Immature natural killer cell (primary cell): ENCODE data around the gene ERC1. TPM values are rescaled to one million over a fixed set of nuclear protein-coding genes. Genes with fewer than 3 reads are reported as not detected.
"Not testable (repeated sequence)": the region's sequence is repeated elsewhere in the genome, so short reads cannot be mapped to it uniquely, and the experiment has no call there.

Source experiments
- DNase-seq, 3 donors: peaks; one replicate each; pipeline ENCODE4 v3.0.0; 2022; ENCODE audit warnings: mixed read lengths in 1 of 3
- H3K27ac Mint-ChIP-seq, 6 donors: one replicate each; pipeline ENCODE4 v1.8.0; 2020; ENCODE audit warnings: mixed read lengths in 6 of 6, mild to moderate bottlenecking in 5 of 6, inconsistent platforms in 4 of 6, moderate library complexity in 3 of 6
- H3K27me3 Mint-ChIP-seq, 3 donors: one replicate each; pipeline ENCODE4 v1.8.0; 2020 to 2021; ENCODE audit warnings: low read depth in 3 of 3, mild to moderate bottlenecking in 3 of 3, mixed read lengths in 3 of 3, moderate library complexity in 3 of 3, inconsistent platforms in 1 of 3
- H3K36me3 Mint-ChIP-seq, 3 donors: one replicate each; pipeline ENCODE4 v1.8.0; 2020; ENCODE audit warnings: mixed read lengths in 3 of 3, inconsistent platforms in 2 of 3, mild to moderate bottlenecking in 2 of 3
- H3K4me1 Mint-ChIP-seq, 2 donors: one replicate each; pipeline ENCODE4 v1.8.0; 2020; ENCODE audit warnings: inconsistent platforms in 2 of 2, mild to moderate bottlenecking in 2 of 2, mixed read lengths in 2 of 2, moderate library complexity in 1 of 2
- H3K4me3 Mint-ChIP-seq, 5 donors: one replicate each; pipeline ENCODE4 v1.8.0; 2020; ENCODE audit warnings: mild to moderate bottlenecking in 5 of 5, mixed read lengths in 5 of 5, inconsistent platforms in 3 of 5, moderate library complexity in 3 of 5
- H3K9me3 Mint-ChIP-seq, 6 donors: one replicate each; pipeline ENCODE4 v1.8.0; 2020; ENCODE audit warnings: mild to moderate bottlenecking in 6 of 6, mixed read lengths in 6 of 6, inconsistent platforms in 4 of 6, moderate library complexity in 3 of 6
- polyA plus RNA-seq, 3 donors: library from polyadenylated mRNA; unstranded; fragments of 300-500 nt; fragmentation: Illumina TruSeq; gene quantifications; one replicate each; pipeline ENCODE4 v1.2.3, GENCODE V29; 2021

Gene ERC1
- polyA plus RNA-seq, 3 donors from 2014 or later = 1.7 to 14.0 (median 5.4) TPM

DNA sequence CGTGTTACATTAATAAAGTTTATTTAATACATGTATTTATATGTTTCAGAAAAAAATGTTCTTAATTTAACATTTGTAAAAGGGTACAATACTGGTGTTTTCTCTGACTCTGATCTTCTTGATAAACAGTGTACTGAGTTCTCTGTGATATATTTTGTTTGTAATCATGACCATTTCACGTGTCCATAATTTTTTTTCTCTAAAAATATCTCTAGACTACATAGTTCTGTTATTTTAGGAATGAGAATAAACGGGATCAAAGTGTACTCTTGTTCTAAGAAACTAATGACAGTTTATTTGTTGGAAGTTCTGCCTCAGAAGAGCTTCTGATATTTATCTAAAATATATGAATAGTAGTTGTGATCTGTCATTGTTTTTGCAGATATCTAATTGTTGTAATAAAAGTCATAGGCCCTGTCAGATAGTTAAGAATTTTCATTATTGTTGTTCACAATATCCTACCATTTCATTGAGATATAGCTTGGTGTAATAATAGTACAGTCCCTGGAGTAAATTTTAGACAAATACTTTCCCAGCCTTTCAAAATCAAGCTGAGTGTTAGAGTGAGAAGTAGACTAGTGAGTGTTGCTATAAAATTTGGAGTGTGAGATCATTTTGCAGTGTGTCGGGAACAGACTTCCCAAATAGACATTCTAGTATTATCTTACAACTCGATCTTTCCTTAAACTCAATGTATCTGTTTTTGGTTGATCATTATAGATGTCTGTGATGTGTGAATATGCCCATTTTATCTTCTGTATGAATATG is 86.2 kb downstream of the ERC1 start:
- no peak for DNase-seq
- no peaks in the 10 kb centered on the region for H3K27me3 Mint-ChIP-seq
- H3K4me3 Mint-ChIP-seq = no peak overlapping the region
- no peak overlapping the region for H3K27ac Mint-ChIP-seq
- H3K9me3 Mint-ChIP-seq = no peaks in the 10 kb centered on the region
- no peaks in the 10 kb centered on the region for H3K4me1 Mint-ChIP-seq
- H3K36me3 Mint-ChIP-seq = no peaks in the 10 kb centered on the region

DNA sequence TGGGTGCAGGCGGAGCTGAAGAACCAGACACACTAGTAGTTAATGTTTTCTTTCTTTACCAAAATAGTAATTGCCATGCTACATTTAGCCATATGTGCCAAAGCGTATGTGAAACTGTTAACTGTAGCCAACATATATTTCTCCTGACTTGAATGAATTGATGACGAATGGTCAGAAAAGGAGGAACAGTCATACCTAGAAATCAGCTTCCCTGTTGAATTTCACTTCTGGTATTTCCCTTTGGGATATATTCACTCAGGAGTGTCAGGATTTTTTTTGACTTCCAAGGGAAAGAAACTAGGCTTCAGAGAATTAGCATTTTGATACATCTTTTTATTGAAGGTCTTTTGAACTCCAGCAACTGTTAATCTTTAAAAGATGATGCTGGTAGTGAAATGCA is 87.0 kb downstream of the ERC1 start:
- Mint-ChIP-seq H3K27ac (no peak overlapping the region), H3K9me3 (no peaks in the 10 kb centered on the region), H3K36me3 (no peaks in the 10 kb centered on the region), H3K4me3 (no peak overlapping the region), H3K4me1 (no peaks in the 10 kb centered on the region), H3K27me3 (no peaks in the 10 kb centered on the region)
- no peak for DNase-seq

DNA sequence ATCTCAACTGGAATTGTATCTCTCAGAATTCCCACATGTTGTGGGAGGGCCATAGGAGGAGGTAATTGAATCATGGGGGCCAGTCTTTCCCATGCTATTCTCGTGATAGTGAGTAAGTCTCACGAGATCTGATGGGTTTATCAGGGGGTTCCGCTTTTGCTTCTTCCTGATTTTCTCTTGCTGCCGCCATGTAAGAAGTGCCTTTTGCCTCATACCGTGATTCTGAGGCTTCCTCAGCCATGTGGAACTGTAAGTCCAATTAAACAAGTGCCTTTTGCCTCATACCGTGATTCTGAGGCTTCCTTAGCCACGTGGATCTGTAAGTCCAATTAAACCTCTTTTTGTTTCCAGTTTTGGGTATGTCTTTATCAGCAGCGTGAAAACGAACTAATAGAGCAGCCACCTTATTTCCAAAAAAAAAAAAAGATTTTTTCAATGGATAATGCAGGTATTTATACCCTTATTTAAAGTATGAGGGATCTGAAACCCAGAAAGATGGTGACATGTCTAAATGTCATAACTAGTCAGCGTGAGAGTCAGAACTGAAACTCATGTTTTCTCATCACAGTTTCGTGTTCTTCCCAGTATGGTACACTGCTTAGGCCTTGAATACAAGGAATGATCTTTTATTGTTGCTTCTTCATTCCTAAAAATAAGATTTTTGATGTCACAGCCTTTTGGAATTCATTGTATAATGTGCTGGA is 89.6 kb downstream of the ERC1 start:
- Mint-ChIP-seq H3K4me3 (no peak overlapping the region), H3K9me3 (no peaks in the 10 kb centered on the region), H3K4me1 (no peaks in the 10 kb centered on the region), H3K36me3 (peaks cover 0 to 6% (median 0%) of the 10 kb centered on the region in 3 donors), H3K27ac (no peak overlapping the region), H3K27me3 (no peaks in the 10 kb centered on the region)
- no peak for DNase-seq

DNA sequence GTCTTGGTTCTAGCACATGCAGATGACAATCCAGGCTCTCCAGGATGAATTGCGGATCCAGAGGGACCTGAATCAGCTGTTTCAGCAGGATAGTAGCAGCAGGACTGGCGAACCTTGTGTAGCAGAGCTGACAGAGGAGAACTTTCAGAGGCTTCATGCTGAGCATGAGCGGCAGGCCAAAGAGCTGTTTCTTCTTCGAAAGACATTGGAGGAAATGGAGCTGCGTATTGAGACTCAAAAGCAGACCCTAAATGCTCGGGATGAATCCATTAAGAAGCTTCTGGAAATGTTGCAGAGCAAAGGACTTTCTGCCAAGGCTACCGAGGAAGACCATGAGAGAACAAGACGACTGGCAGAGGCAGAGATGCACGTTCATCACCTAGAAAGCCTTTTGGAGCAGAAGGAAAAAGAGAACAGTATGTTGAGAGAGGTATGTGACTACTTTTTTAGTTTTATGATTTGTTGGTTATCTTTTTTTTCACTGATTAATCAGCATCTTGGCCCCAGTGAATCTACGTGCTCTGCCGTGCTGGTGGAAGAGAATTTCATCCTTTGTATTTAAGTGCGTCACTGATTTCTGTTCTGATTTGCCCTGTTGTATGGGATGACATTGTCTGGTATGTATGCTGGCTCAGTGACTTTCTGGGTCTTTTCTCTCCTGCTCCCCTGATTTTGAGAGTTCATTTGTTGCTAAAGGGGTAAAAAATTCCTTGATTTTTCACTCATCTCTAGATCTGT is 92.3 kb downstream of the ERC1 start:
- H3K4me3 Mint-ChIP-seq = no peak overlapping the region
- H3K27ac Mint-ChIP-seq = peak overlapping the region in 2 of 6 donors; percentile 1 to 63
- no peaks in the 10 kb centered on the region for H3K9me3 Mint-ChIP-seq
- peaks cover 0 to 6% (median 0%) of the 10 kb centered on the region in 3 donors for H3K36me3 Mint-ChIP-seq
- no peak for DNase-seq
- no peaks in the 10 kb centered on the region for H3K4me1 Mint-ChIP-seq
- no peaks in the 10 kb centered on the region for H3K27me3 Mint-ChIP-seq

DNA sequence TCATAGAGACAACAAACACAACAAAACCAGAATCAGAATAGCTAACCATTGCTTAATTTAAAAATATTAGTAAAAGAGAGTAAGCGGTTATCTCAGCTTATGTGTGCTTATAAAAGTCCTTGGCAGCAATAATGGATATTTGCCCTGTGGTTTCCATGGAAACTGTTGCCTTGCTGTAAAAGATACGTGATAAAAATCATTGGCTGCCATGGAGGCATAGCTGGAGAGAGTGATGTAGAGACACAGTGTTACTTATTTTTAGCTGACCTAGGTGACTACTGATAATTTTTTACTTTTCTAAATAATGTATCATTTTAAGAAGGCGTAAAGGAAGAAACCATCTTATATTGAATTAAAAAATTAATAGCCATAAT is 92.9 kb downstream of the ERC1 start:
- H3K4me3 Mint-ChIP-seq = no peak overlapping the region
- no peaks in the 10 kb centered on the region for H3K4me1 Mint-ChIP-seq
- H3K36me3 Mint-ChIP-seq = peaks cover 0 to 6% (median 0%) of the 10 kb centered on the region in 3 donors
- no peaks in the 10 kb centered on the region for H3K9me3 Mint-ChIP-seq
- H3K27me3 Mint-ChIP-seq = no peaks in the 10 kb centered on the region
- DNase-seq = no peak
- peak overlapping the region in 2 of 6 donors; percentile 1 to 63 for H3K27ac Mint-ChIP-seq

DNA sequence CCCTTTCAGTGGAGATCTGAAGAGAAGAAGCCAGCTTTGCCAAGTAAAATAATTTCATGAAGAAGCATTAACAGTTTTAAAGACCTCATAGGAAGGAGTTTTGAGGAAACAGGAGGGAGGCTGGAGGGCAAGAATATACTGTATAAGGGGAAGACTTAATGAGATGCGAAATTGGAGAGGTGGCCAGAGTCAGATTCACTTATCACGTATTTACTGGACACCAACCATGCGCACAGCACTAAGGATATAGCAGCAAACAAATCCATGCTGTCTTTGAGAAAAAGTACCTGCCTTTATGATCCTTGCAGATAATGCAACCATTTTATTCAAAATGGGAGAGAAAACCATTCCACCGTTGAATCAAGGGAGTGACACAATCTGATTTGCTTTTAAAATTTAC is 100.3 kb downstream of the ERC1 start:
- H3K9me3 Mint-ChIP-seq = no peaks in the 10 kb centered on the region
- peaks cover 2 to 5% of the 10 kb centered on the region in 2 donors for H3K4me1 Mint-ChIP-seq
- H3K27ac Mint-ChIP-seq = peak overlapping the region in 2 of 6 donors; percentile 9 to 17
- H3K36me3 Mint-ChIP-seq = no peaks in the 10 kb centered on the region
- H3K4me3 Mint-ChIP-seq = no peak overlapping the region
- H3K27me3 Mint-ChIP-seq = no peaks in the 10 kb centered on the region
- DNase-seq = no peak

DNA sequence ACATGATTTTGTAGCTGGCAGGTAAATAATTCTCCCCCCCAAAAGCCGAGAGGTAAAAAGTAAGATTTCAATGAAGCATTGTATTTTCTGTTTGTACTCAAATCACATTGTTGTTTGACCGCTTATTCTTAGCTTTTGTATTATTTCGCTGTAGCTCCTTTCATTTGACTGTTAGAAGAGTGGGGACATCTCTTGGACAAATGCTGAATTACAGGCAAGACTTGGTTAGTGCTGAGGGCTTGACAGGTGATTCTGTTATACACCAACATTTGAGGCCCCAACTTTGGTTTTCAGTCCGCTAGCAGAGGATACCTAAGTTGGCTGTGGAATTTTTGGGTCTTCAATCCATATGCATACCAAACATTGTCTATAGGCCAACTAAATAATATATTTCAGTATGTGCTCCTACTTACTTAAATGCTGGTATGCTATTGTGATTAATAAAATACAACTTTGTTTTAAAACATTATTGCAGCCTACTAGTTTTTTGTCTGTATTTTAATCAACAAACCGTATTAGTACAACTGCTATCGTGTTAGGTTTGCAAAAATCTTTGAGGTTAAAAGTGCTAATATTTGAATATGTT is 102.2 kb downstream of the ERC1 start:
- no peaks in the 10 kb centered on the region for H3K9me3 Mint-ChIP-seq
- DNase-seq = peak; percentile 12 to 37 (median 26)
- no peak overlapping the region for H3K4me3 Mint-ChIP-seq
- peaks cover 2 to 8% of the 10 kb centered on the region in 2 donors for H3K4me1 Mint-ChIP-seq
- H3K27me3 Mint-ChIP-seq = no peaks in the 10 kb centered on the region
- H3K36me3 Mint-ChIP-seq = no peaks in the 10 kb centered on the region
- peak overlapping the region in 1 of 6 donors; percentile 58 for H3K27ac Mint-ChIP-seq

DNA sequence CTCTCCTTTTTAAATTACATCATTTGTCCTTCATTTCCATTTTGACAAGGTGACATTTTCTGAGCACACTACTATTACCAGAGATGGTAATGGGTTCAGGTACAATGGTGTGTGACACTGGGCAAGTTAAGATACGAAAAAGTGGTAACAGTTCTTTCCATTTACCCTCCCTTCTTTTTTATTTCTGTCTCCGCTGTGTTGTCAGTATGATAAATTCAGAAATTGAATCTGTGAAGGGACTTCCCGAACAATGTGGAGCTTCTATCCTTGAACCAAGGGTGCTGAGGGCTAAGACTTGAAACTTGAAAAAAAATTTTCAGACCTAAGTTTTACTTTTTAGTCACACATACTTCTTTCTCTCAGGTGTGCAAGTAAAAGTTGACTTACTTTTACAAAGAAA is 103.7 kb downstream of the ERC1 start:
- DNase-seq = no peak
- Mint-ChIP-seq H3K4me1 (peaks cover 2 to 14% of the 10 kb centered on the region in 2 donors), H3K4me3 (no peak overlapping the region), H3K9me3 (no peaks in the 10 kb centered on the region), H3K36me3 (no peaks in the 10 kb centered on the region), H3K27ac (no peak overlapping the region), H3K27me3 (no peaks in the 10 kb centered on the region)

DNA sequence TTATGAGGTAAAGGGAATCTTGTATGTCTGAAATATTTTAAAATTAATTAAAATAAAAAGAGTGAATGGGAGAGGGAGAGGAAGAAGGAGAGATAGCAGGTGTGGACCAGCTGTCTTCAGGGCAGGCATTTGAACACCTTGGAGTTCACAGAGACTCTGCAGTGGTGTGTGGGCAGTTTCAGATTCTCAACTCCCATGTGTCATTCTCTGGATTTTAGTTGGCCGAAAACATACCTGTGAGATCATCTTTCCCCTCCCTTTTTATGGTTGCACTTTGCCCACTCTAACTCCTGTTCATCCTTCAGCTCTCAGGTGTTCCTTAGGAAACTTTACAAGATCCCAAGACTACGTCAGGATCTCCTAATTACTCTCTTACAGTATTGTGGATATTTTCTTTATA is 108.1 kb downstream of the ERC1 start:
- no peaks in the 10 kb centered on the region for H3K27me3 Mint-ChIP-seq
- peaks cover 0 to 9% of the 10 kb centered on the region in 2 donors for H3K4me1 Mint-ChIP-seq
- H3K4me3 Mint-ChIP-seq = no peak overlapping the region
- no peak for DNase-seq
- H3K36me3 Mint-ChIP-seq = peaks cover 0 to 3% (median 0%) of the 10 kb centered on the region in 3 donors
- H3K27ac Mint-ChIP-seq = no peak overlapping the region
- H3K9me3 Mint-ChIP-seq = no peaks in the 10 kb centered on the region

DNA sequence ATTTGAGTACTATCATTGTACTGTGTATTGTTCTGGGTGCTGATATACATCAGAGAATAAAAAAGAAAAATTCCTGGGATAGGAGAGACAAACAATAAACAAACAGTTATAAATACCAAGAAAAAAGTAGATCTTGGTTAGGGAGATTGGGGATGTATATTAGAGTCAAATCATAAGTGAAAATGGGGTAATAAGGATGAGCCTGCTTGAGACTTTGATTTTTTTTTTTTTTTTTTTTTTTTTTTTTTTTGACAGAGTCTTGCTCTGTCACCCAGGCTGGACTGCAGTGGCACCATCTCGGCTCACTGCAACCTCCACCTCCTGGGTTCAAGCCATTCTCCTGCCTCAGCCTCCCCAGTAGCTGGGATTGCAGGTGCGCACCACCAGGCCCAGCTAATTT is 108.6 kb downstream of the ERC1 start:
- H3K27me3 Mint-ChIP-seq, H3K36me3 Mint-ChIP-seq, H3K27ac Mint-ChIP-seq, H3K4me1 Mint-ChIP-seq, DNase-seq, H3K9me3 Mint-ChIP-seq, H3K4me3 Mint-ChIP-seq: not testable (repeated sequence)

DNA sequence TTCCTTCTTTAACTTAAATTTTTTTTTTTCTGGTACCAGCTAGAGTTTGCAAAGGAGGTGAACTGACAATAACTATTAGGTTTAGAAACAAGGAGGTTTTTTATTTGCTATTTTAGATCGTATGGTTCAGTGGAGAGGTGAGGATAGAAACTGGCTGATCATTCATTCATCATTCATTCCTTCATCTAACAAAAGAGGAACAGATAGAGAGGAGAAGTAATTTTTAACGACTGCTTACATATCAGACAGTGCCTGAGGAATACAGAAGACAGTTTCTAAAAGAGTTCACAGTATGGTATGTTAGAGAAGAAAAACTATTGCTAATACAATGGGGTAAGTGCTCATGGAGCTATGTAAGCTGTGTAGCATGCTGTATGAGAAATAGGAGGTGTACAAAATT is 111.1 kb downstream of the ERC1 start:
- H3K4me3 Mint-ChIP-seq = no peak overlapping the region
- H3K4me1 Mint-ChIP-seq = peaks cover 7 to 23% of the 10 kb centered on the region in 2 donors
- no peak overlapping the region for H3K27ac Mint-ChIP-seq
- H3K27me3 Mint-ChIP-seq = no peaks in the 10 kb centered on the region
- peaks cover 0 to 7% (median 0%) of the 10 kb centered on the region in 3 donors for H3K36me3 Mint-ChIP-seq
- no peaks in the 10 kb centered on the region for H3K9me3 Mint-ChIP-seq
- no peak for DNase-seq

DNA sequence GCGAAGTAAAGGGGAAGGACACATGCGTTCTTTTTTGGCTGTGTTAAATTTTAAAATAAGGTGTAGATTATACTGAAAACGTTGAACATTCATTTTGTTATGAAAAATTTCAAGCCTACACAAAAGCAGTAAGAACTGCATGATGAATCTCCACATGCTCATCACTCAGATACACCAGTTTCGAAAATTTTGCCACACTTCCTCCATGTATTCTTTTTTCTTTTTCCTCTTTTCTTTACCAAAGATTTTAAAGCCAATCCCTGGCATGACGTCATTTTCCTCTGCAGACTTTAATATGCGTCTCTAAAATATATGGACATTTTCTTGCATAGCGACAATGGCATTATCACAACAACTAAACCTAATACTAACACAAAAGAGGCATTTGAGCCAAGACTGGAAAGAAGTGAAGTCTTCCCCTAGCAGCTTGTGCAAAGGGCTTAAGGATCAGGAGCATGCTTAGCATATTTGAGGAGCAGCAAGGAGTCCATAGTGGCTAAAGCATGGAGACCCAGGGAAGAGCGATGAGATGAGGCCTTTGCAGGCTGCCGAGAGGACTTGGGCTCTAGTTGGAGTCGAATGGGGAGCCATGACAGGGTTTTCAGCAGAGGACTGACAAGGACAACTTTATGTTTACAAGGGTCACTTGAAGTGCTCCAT is 111.9 kb downstream of the ERC1 start:
- no peaks in the 10 kb centered on the region for H3K27me3 Mint-ChIP-seq
- peaks cover 9 to 24% of the 10 kb centered on the region in 2 donors for H3K4me1 Mint-ChIP-seq
- H3K36me3 Mint-ChIP-seq = peaks cover 0 to 7% (median 0%) of the 10 kb centered on the region in 3 donors
- no peak overlapping the region for H3K27ac Mint-ChIP-seq
- H3K9me3 Mint-ChIP-seq = no peaks in the 10 kb centered on the region
- no peak overlapping the region for H3K4me3 Mint-ChIP-seq
- no peak for DNase-seq

DNA sequence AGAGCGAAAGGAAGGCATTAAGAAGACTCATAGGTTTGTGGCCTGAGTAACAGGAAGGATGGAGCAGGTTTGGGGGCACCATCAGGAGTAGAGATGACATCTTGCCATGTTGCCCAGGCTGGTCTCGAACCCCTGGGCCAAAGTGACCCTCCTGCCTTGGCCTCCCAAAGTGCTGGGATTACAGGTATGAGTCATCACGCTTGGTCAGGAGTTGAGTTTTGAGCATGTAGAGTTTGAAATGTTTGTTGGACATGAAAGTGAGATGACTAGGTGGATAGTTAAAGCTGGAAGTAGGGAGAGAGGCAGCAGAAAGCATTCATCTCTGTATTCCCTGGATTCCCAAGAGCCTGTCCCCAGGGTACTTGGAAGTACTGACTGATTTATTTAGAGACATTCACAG is 112.6 kb downstream of the ERC1 start:
- Mint-ChIP-seq H3K9me3 (no peaks in the 10 kb centered on the region), H3K27ac (no peak overlapping the region), H3K27me3 (no peaks in the 10 kb centered on the region), H3K4me3 (no peak overlapping the region), H3K36me3 (peaks cover 0 to 7% (median 0%) of the 10 kb centered on the region in 3 donors), H3K4me1 (peaks cover 12 to 18% of the 10 kb centered on the region in 2 donors)
- no peak for DNase-seq
